ENCODE results near the gene POM121L2. TPM values are rescaled to one million over a fixed set of nuclear protein-coding genes. Genes with fewer than 3 reads are reported as not detected.

POM121L2 gene
- total and polyA plus RNA-seq, 9 of the 15 experiments (the other 6 are each of a cell fraction or from before 2014, with no cell fraction given): 0.23 to 0.45 TPM; not detected in 7

GRCh38 chr6:27293436-27294098 lies 18.5 kb downstream of the POM121L2 start (continued):
- TF ChIP-seq GABPB1 (CRISPR knock-in tag; IDR thresholded peaks at IDR 0.05): no peak
- TF ChIP-seq ZNF518B (CRISPR knock-in tag; IDR thresholded peaks at IDR 0.05): no peak
- no peak for TF ChIP-seq L3MBTL2 (IDR thresholded peaks at IDR 0.05)
- TF ChIP-seq ASH1L (IDR thresholded peaks at IDR 0.05; ENCODE audit: borderline replicate concordance, low read depth, partially characterized antibody): no peak
- no peak for TF ChIP-seq CEBPG (CRISPR knock-in tag; IDR thresholded peaks at IDR 0.05)
- TF ChIP-seq CEBPG (tag; conservative IDR thresholded peaks at IDR 0.05 in 1 of 2, IDR thresholded peaks at IDR 0.05 in 1 of 2): no peak
- TF ChIP-seq CBX8 (IDR thresholded peaks at IDR 0.05; ENCODE audit: borderline replicate concordance, extremely low read depth, low read depth, low read length, poor library complexity, severe bottlenecking): no peak
- TF ChIP-seq FOXJ3 (CRISPR knock-in tag; IDR thresholded peaks at IDR 0.05): no peak
- peak; percentile 44; the same call in 1 of the 2 replicates for TF ChIP-seq SOX6 (IDR thresholded peaks at IDR 0.05)
- no peak for TF ChIP-seq CC2D1A (IDR thresholded peaks at IDR 0.05)
- TF ChIP-seq CBFB (CRISPR knock-in tag; IDR thresholded peaks at IDR 0.05): 0 out of 2 replicates have a peak, but pooled peaks have one; percentile 23
- TF ChIP-seq HIVEP1 (CRISPR knock-in tag; IDR thresholded peaks at IDR 0.05): no peak
- 0 out of 2 replicates have a peak, but pooled peaks have one; percentile 20 for TF ChIP-seq ARID2 (IDR thresholded peaks at IDR 0.05)
- no peak for TF ChIP-seq ZC3H8 (IDR thresholded peaks at IDR 0.05)
- peak; percentile 92 for TF ChIP-seq BRD9 (IDR thresholded peaks at IDR 0.05; ENCODE audit: low read depth, partially characterized antibody)
- no peak for TF ChIP-seq ZZZ3 (IDR thresholded peaks at IDR 0.05)
- no peak for TF ChIP-seq BMI1 (IDR thresholded peaks at IDR 0.05; ENCODE audit: low read length)
- no peak for TF ChIP-seq RBM15 (IDR thresholded peaks at IDR 0.05; ENCODE audit: insufficient read depth, low read length)
- no peak for TF ChIP-seq ZNF609 (CRISPR knock-in tag; IDR thresholded peaks at IDR 0.05; ENCODE audit: borderline replicate concordance)
- no peak for TF ChIP-seq MYBL2 (IDR thresholded peaks at IDR 0.05; ENCODE audit: low read depth)
- no peak for TF ChIP-seq MYBL2 (CRISPR knock-in tag; IDR thresholded peaks at IDR 0.05; ENCODE audit: borderline replicate concordance)
